K562 (cell line): ENCODE measurements around the gene RPAIN. TPM values are rescaled to one million over a fixed set of nuclear protein-coding genes. Genes with fewer than 3 reads are reported as not detected.

Experiments
- ATAC-seq: fragments of 200-7000 bp; cut with Tn5 transposase; 3 replicates; pipeline ENCODE4 v1.9.1; 2020; ENCODE audit warnings: moderate library complexity
- BruUV-seq: library from RNA; stranded (reverse); fragments of 400-500 nt; replicated peaks from 2 replicates; lab custom pipeline; 2021; lab: Mats Ljungman, UMichigan
- CTCF ChIA-PET: fragments of 300-600 bp; formaldehyde crosslinking; extraction: SDS; loops from one replicate; lab custom pipeline; 2021; ENCODE audit warnings: low intra/inter-chr PET ratio; lab: Yijun Ruan, JAX
- POLR2A ChIA-PET: fragments of 300-600, 350-650 bp; sonication (Branson Sonifier 250); formaldehyde crosslinking; extraction: SDS; loops from one replicate; lab custom pipeline; 2021; ENCODE audit warnings: antibody characterized with exemption, inconsistent platforms; lab: Yijun Ruan, JAX
- DNase-seq, 4 experiments: peaks; one replicate each; pipeline versions ENCODE4 v3.0.0 to v3.0.0-alpha.2; 2011 to 2018; ENCODE audit warnings: low spot score in 3 of 4, mixed read lengths in 3 of 4; ENCODE audit errors: extremely low read depth in 1 of 4
- FAIRE-seq: peaks from 2 replicates; lab custom pipeline; 2011; peaks lifted over from hg19 to GRCh38; lab: Jason Lieb, UNC
- H2AFZ ChIP-seq: 2 replicates; pipeline ENCODE4 v1.6.0; 2011; ENCODE audit warnings: low read depth, low read length, control low read depth, inconsistent platforms
- H3K27ac ChIP-seq: fragments of 200-600 bp; 3 replicates; pipeline ENCODE4 v1.8.0; 2011; ENCODE audit warnings: low read depth, mild to moderate bottlenecking, control low read depth, inconsistent platforms, low read length, moderate library complexity, mixed read lengths; ENCODE audit errors: extremely low read depth
- H3K27me3 ChIP-seq, 2 experiments: fragments of 300-600 bp in 1 of 2; 2 replicates in 1 of 2; 3 replicates in 1 of 2; pipeline versions ENCODE4 v1.6.0 to v1.8.0; 2011; ENCODE audit warnings: inconsistent platforms in 2 of 2, low read length in 2 of 2, mild to moderate bottlenecking in 1 of 2, mixed read lengths in 1 of 2, moderate library complexity in 1 of 2; ENCODE audit not compliant: control insufficient read depth in 2 of 2, insufficient read depth in 2 of 2
- H3K36me3 ChIP-seq: fragments of 300-600 bp; 3 replicates; pipeline ENCODE4 v1.8.0; 2011; ENCODE audit warnings: mild to moderate bottlenecking, low read length, inconsistent platforms; ENCODE audit not compliant: control insufficient read depth, insufficient read depth
- H3K4me1 ChIP-seq, 2 experiments: fragments of 200-600 bp in 1 of 2; replicated peaks in 1 of 2; 2 replicates in 1 of 2; 3 replicates in 1 of 2; pipeline versions ENCODE4 v1.5.1 to v1.8.0; 2011; ENCODE audit warnings: inconsistent platforms in 2 of 2, low read length in 2 of 2, mild to moderate bottlenecking in 1 of 2, mixed read lengths in 1 of 2, moderate library complexity in 1 of 2; ENCODE audit not compliant: control insufficient read depth in 2 of 2, insufficient read depth in 2 of 2
- H3K4me2 ChIP-seq: 2 replicates; pipeline ENCODE4 v1.6.1; 2011; ENCODE audit warnings: low read length, control low read depth, inconsistent platforms, mixed read lengths; ENCODE audit not compliant: insufficient read depth
- H3K4me3 ChIP-seq: fragments of 200-600 bp; sonication (generic), shearing (Covaris generic); 2 replicates; pipeline ENCODE4 v1.5.1; 2016; ENCODE audit warnings: control low read depth, inconsistent platforms
- H3K79me2 ChIP-seq: fragments of 200-600 bp; 3 replicates; pipeline ENCODE4 v1.8.0; 2011; ENCODE audit warnings: low read length, inconsistent platforms; ENCODE audit not compliant: control insufficient read depth, insufficient read depth
- H3K9ac ChIP-seq, 2 experiments: 2 replicates each; pipeline versions ENCODE4 v1.6.0 to v1.6.1; 2011; ENCODE audit warnings: low read depth in 2 of 2, low read length in 2 of 2, control low read depth in 1 of 2, inconsistent platforms in 1 of 2, mild to moderate bottlenecking in 1 of 2, mixed read lengths in 1 of 2; ENCODE audit not compliant: insufficient read depth in 1 of 2
- H3K9me1 ChIP-seq: one replicate; pipeline ENCODE4 v1.6.0; 2011; ENCODE audit warnings: inconsistent platforms, mild to moderate bottlenecking, low read length, moderate library complexity; ENCODE audit not compliant: control insufficient read depth, insufficient read depth
- H3K9me3 ChIP-seq: replicated peaks from 2 replicates; pipeline ENCODE4 v1.5.1; 2011; ENCODE audit warnings: low read depth, low read length, inconsistent platforms; ENCODE audit not compliant: control insufficient read depth, insufficient read depth
- H4K20me1 ChIP-seq: replicated peaks from 2 replicates; pipeline ENCODE4 v1.6.1; 2011; ENCODE audit warnings: low read length, inconsistent platforms, mixed read lengths; ENCODE audit not compliant: control insufficient read depth, insufficient read depth
- CXXC5 ChIP-seq: fragments of 250-450 bp; sonication (Bioruptor Pico); IDR thresholded peaks from 2 replicates; pipeline ENCODE4 v1.8.0; 2022; ENCODE audit warnings: inconsistent platforms, mild to moderate bottlenecking, moderate library complexity
- MECOM ChIP-seq: fragments of 250-450 bp; sonication (Bioruptor Pico); IDR thresholded peaks from 2 replicates; pipeline ENCODE4 v1.8.0; 2022; ENCODE audit warnings: inconsistent platforms
- PHF20 ChIP-seq: fragments of 450-650 bp; IDR thresholded peaks from 2 replicates; pipeline ENCODE4 v1.6.1; 2018; ENCODE audit not compliant: partially characterized antibody
- PPARD ChIP-seq: fragments of 250-450 bp; sonication (Bioruptor Pico); IDR thresholded peaks from 2 replicates; pipeline ENCODE4 v1.8.0; 2022; ENCODE audit warnings: inconsistent platforms, mild to moderate bottlenecking, moderate library complexity
- SRSF9 ChIP-seq: fragments of 200-400 bp; formaldehyde crosslinking; IDR thresholded peaks from 2 replicates; pipeline ENCODE4 v1.6.1; 2017; ENCODE audit warnings: low read depth, low read length, borderline replicate concordance
- SUPT5H ChIP-seq: fragments of 450-650 bp; IDR thresholded peaks from 2 replicates; pipeline ENCODE4 v1.6.1; 2016
- TCF7L2 ChIP-seq: fragments of 150-350 bp; IDR thresholded peaks from 2 replicates; pipeline ENCODE4 v1.6.1; 2016; ENCODE audit warnings: low read depth, mild to moderate bottlenecking, low read length, moderate library complexity
- VEZF1 ChIP-seq: fragments of 200-800 bp; sonication (Bioruptor generic); IDR thresholded peaks from 2 replicates; pipeline ENCODE4 v1.6.1; 2017; ENCODE audit warnings: missing genetic modification characterization, missing compliant biosample characterization
- ZNF143 ChIP-seq: sonication (generic); formaldehyde crosslinking; IDR thresholded peaks from 2 replicates; pipeline ENCODE4 v1.9.0; 2022; ENCODE audit warnings: mild to moderate bottlenecking, missing genetic modification reagents
- ZNF24 ChIP-seq: fragments of 450-650 bp; IDR thresholded peaks from 2 replicates; pipeline ENCODE4 v1.6.1; 2016
- WGBS: fragments of 100-300 bp; shearing (Covaris generic); methylation state at CpG from one replicate; pipeline ENCODE4 v1.1.6; 2016; ENCODE audit warnings: low coverage, mixed read lengths; ENCODE audit not compliant: insufficient coverage; ENCODE audit errors: missing lambda C conversion rate; 5-methylcytosine and 5-hydroxymethylcytosine counted together
- in situ Hi-C: fragments of 300-500 bp; cut with MboI; formaldehyde crosslinking; loops from 4 replicates; pipeline ENCODE4 v1.15.0; 2018; ENCODE audit warnings: inconsistent platforms, mixed read lengths
- intact Hi-C: fragments of 100-400 bp; cut with micrococcal nuclease; formaldehyde crosslinking; loops from 2 replicates; pipeline ENCODE4 v1.14.2; 2022
- polyA plus RNA-seq, 8 experiments: library from polyadenylated mRNA; depleted of rRNA in 4 of 8; stranded (reverse) in 5 of 8; unstranded in 3 of 8; fragments of >200 nt; fragmentation: Nextera tagmentation in 2 of 8; fragmentation: Illumina TruSeq in 1 of 8; extraction: Ambion mirVana in 2 of 8; extraction: Trizol in 1 of 8; gene quantifications; 2 replicates each; pipeline versions ENCODE4 v1.2.1 to v1.2.3, GENCODE V29; 2011 to 2014; ENCODE audit warnings: inconsistent platforms in 1 of 8, missing spikeins in 1 of 8
- total RNA-seq, 7 experiments: library from RNA; depleted of rRNA in 6 of 7; stranded (reverse); fragments of >200 nt in 6 of 7; fragmentation: Illumina TruSeq in 2 of 7; extraction: Trizol in 2 of 7; gene quantifications; 2 replicates each; pipeline versions ENCODE4 v1.2.1 to v1.2.3, GENCODE V29; 2011 to 2021; ENCODE audit warnings: low replicate concordance in 1 of 7

The RPAIN gene
- total and polyA plus RNA-seq, 9 of the 15 experiments (the other 6 are each of a cell fraction or from before 2014, with no cell fraction given), result 27.3 to 63.7 (median 38.5) TPM

DNA sequence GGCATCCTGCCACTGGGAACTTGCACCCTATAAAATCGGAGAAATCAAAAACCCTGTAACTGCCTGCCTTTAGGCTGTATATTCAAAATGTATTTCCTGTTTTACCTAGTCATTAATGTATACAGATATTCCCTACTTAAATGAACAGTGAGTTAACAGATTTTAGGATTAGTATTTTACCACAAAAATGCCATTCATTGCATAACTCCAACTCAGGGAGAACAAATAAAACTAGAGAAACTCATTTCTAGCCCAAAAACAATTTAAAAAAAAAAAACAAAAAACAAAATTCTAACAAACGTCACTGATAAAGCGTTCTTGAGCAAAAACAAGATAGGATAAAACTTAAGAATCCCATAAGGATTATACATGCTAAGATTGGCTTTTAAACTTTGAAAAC, 52.5 kb downstream of the RPAIN start:
- no peak overlapping the region for H3K4me3 ChIP-seq
- no TSS peak for BruUV-seq
- no peak overlapping the region for H3K9ac ChIP-seq
- H2AFZ ChIP-seq, result no peak overlapping the region
- no peak overlapping the region for H3K27ac ChIP-seq
- ATAC-seq (no peak), FAIRE-seq (no peak), DNase-seq (no peak)
- ChIA-PET CTCF (no interaction called here), POLR2A (no interaction called here)
- no peaks in the 10 kb centered on the region for H3K9me1 ChIP-seq
- H4K20me1 ChIP-seq, result no peaks in the 10 kb centered on the region
- in situ Hi-C loops, result no loop called here
- peaks cover 0 to 2% of the 10 kb centered on the region in 2 experiments; a peak in 1 of 5 replicates for H3K4me1 ChIP-seq
- intact Hi-C loops, result no loop called here
- H3K79me2 ChIP-seq, result peaks cover 13% of the 10 kb centered on the region
- no peak overlapping the region for H3K4me2 ChIP-seq
- 77% methylated on average over 3 of the region's 3 CpGs for WGBS
- no peaks in the 10 kb centered on the region for H3K27me3 ChIP-seq
- H3K9me3 ChIP-seq, result no peaks in the 10 kb centered on the region
- TF ChIP-seq TCF7L2 (no peak), MECOM (CRISPR knock-in tag) (no peak), ZNF24 (no peak), PHF20 (no peak), PPARD (no peak), VEZF1 (CRISPR knock-in tag) (no peak), SUPT5H (no peak), ZNF143 (CRISPR knock-in tag) (no peak), SRSF9 (no peak), CXXC5 (CRISPR knock-in tag) (no peak)
- H3K36me3 ChIP-seq, result peaks cover 34% of the 10 kb centered on the region; the same call in 2 of the 3 replicates
